Daoy (cell line): ENCODE data around the gene GFY. TPM values are rescaled to one million over a fixed set of nuclear protein-coding genes. Genes with fewer than 3 reads are reported as not detected.

Experiments used
- DNase-seq: peaks from one replicate; pipeline ENCODE4 v3.0.0-alpha.2; 2015; ENCODE audit warnings: low read depth
- total RNA-seq: library from RNA; depleted of rRNA; stranded (reverse); fragments of >200 nt; shearing (Covaris generic); gene quantifications from 2 replicates; pipeline ENCODE4 v1.2.3, GENCODE V29; 2014

GFY gene
- total RNA-seq, 1 experiment from 2014 or later, result not detected

GRCh38 chr19:49408816-49409440 is 16.3 kb upstream of the GFY start:
- DNase-seq, result peak; percentile 61

GRCh38 chr19:49409441-49410029 is 15.7 kb upstream of the GFY start:
- no peak for DNase-seq

GRCh38 chr19:49411681-49412326 is 13.4 kb upstream of the GFY start:
- DNase-seq, result no peak

GRCh38 chr19:49413348-49413747 is 11.8 kb upstream of the GFY start:
- DNase-seq, result no peak

GRCh38 chr19:49414256-49414655 is 10.9 kb upstream of the GFY start:
- DNase-seq, result no peak

- DNase-seq, result no peak
These were observed 9.9 kb upstream of the GFY start for GRCh38 chr19:49415102-49415809.

GRCh38 chr19:49415810-49416200 is 9.4 kb upstream of the GFY start:
- no peak for DNase-seq

- no peak for DNase-seq
These were observed 8.1 kb upstream of the GFY start for GRCh38 chr19:49417088-49417487.

- DNase-seq, result no peak
These were observed 6.7 kb upstream of the GFY start for GRCh38 chr19:49418511-49418910.

- DNase-seq, result no peak
These were observed 6.0 kb upstream of the GFY start for GRCh38 chr19:49419173-49419572.

- no peak for DNase-seq
These were observed 5.0 kb upstream of the GFY start for GRCh38 chr19:49420227-49420626.

GRCh38 chr19:49421039-49421877 is 3.9 kb upstream of the GFY start:
- DNase-seq, result peak; percentile 91

- no peak for DNase-seq
These were observed 3.3 kb upstream of the GFY start for GRCh38 chr19:49421878-49422202.

- peak; percentile 88 for DNase-seq
These were observed 2.6 kb upstream of the GFY start for GRCh38 chr19:49422407-49423070.

GRCh38 chr19:49423071-49423984 is 1.9 kb upstream of the GFY start, which contains the start of gene PTH2:
TSS of gene PTH2 (minus strand) at chr19:49423441. CDS start at chr19:49423339, 102 bp downstream.
- DNase-seq, result no peak

- no peak for DNase-seq
These were observed 1.2 kb upstream of the GFY start for GRCh38 chr19:49423985-49424303.

GRCh38 chr19:49425922-49426592 is 869 bp downstream of the GFY start:
- peak; percentile 50 for DNase-seq

GRCh38 chr19:49427339-49427738 is 2.2 kb downstream of the GFY start:
- no peak for DNase-seq

GRCh38 chr19:49427855-49428546 is 2.8 kb downstream of the GFY start:
- peak; percentile 58 for DNase-seq
